Measurements from ENCODE around the gene S100G.

- TF ChIP-seq, protein P1, sequence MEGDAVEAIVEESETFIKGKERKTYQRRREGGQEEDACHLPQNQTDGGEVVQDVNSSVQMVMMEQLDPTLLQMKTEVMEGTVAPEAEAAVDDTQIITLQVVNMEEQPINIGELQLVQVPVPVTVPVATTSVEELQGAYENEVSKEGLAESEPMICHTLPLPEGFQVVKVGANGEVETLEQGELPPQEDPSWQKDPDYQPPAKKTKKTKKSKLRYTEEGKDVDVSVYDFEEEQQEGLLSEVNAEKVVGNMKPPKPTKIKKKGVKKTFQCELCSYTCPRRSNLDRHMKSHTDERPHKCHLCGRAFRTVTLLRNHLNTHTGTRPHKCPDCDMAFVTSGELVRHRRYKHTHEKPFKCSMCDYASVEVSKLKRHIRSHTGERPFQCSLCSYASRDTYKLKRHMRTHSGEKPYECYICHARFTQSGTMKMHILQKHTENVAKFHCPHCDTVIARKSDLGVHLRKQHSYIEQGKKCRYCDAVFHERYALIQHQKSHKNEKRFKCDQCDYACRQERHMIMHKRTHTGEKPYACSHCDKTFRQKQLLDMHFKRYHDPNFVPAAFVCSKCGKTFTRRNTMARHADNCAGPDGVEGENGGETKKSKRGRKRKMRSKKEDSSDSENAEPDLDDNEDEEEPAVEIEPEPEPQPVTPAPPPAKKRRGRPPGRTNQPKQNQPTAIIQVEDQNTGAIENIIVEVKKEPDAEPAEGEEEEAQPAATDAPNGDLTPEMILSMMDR (IDR thresholded peaks at IDR 0.05; ENCODE audit: borderline replicate concordance, extremely low read depth, low read length, poor library complexity, severe bottlenecking): no peak
- no peak for TF ChIP-seq EZH2 (IDR thresholded peaks at IDR 0.05; ENCODE audit: borderline replicate concordance, low read depth, low read length, severe bottlenecking)
Measured at GRCh38 chrX:16683007-16683664, 33.2 kb downstream of the S100G start.

All from DND-41 (cell line).